Mesenchymal stem cell (in vitro differentiated cells and primary cell): ENCODE data around the gene RNU1-2.
"Not testable (repeated sequence)": the region's sequence is repeated elsewhere in the genome, so short reads cannot be mapped to it uniquely, and the experiment has no call there.

Experiments used
- DNase-seq: peaks from one replicate; pipeline ENCODE4 v3.0.0-alpha.2; 2013
- H2AFZ ChIP-seq: one replicate; pipeline ENCODE4 v1.6.1; 2013; ENCODE audit warnings: low read depth, mild to moderate bottlenecking, control low read depth, inconsistent platforms, low read length, moderate library complexity
- H2AK5ac ChIP-seq: 2 replicates; pipeline ENCODE4 v1.6.1; 2013; ENCODE audit warnings: low read length, moderate library complexity, mild to moderate bottlenecking, inconsistent platforms; ENCODE audit not compliant: severe bottlenecking
- H2BK120ac ChIP-seq: one replicate; pipeline ENCODE4 v1.6.1; 2013; ENCODE audit warnings: low read depth, mild to moderate bottlenecking, inconsistent platforms, low read length, moderate library complexity
- H2BK12ac ChIP-seq, 2 experiments: one replicate each; pipeline ENCODE4 v1.6.1; 2013; ENCODE audit warnings: inconsistent platforms in 2 of 2, low read length in 2 of 2, mild to moderate bottlenecking in 2 of 2, moderate library complexity in 2 of 2, control low read depth in 1 of 2
- H2BK15ac ChIP-seq: one replicate; pipeline ENCODE4 v1.6.1; 2013; ENCODE audit warnings: mild to moderate bottlenecking, low read depth, inconsistent platforms; ENCODE audit not compliant: poor library complexity, severe bottlenecking
- H2BK5ac ChIP-seq: 2 replicates; pipeline ENCODE4 v1.6.1; 2013; ENCODE audit warnings: low read depth, mild to moderate bottlenecking, low read length, control low read depth, inconsistent platforms; ENCODE audit not compliant: poor library complexity, severe bottlenecking
- H3K14ac ChIP-seq, 2 experiments: one replicate each; pipeline ENCODE4 v1.6.1; 2013; ENCODE audit warnings: inconsistent platforms in 2 of 2, low read length in 2 of 2, control low read depth in 1 of 2, mild to moderate bottlenecking in 1 of 2, moderate library complexity in 1 of 2
- H3K18ac ChIP-seq, 2 experiments: one replicate each; pipeline ENCODE4 v1.6.1; 2013; ENCODE audit warnings: inconsistent platforms in 2 of 2, low read length in 2 of 2, control low read depth in 1 of 2, low read depth in 1 of 2, mild to moderate bottlenecking in 1 of 2
- H3K23ac ChIP-seq, 2 experiments: one replicate each; pipeline ENCODE4 v1.6.1; 2013; ENCODE audit warnings: inconsistent platforms in 2 of 2, low read length in 2 of 2, mild to moderate bottlenecking in 2 of 2, moderate library complexity in 2 of 2, control low read depth in 1 of 2
- H3K27ac ChIP-seq: 2 replicates; pipeline ENCODE4 v1.5.1; 2013; ENCODE audit warnings: mild to moderate bottlenecking, moderate library complexity, low read length, control low read depth, inconsistent platforms; ENCODE audit not compliant: poor library complexity, severe bottlenecking
- H3K27me3 ChIP-seq, 2 experiments: 2 replicates each; pipeline versions ENCODE4 v1.6.1 to v1.7.0; 2013; ENCODE audit warnings: low read length in 2 of 2, mild to moderate bottlenecking in 2 of 2, moderate library complexity in 2 of 2, control low read depth in 1 of 2, inconsistent platforms in 1 of 2; ENCODE audit not compliant: control insufficient read depth in 1 of 2, insufficient read depth in 1 of 2
- H3K36me3 ChIP-seq, 2 experiments: 2 replicates each; pipeline versions ENCODE4 v1.6.1 to v1.7.0; 2013; ENCODE audit warnings: low read length in 2 of 2, control low read depth in 1 of 2, inconsistent platforms in 1 of 2, low read depth in 1 of 2, mild to moderate bottlenecking in 1 of 2; ENCODE audit not compliant: insufficient read depth in 2 of 2, control insufficient read depth in 1 of 2
- H3K4ac ChIP-seq, 2 experiments: one replicate each; pipeline ENCODE4 v1.6.1; 2013; ENCODE audit warnings: inconsistent platforms in 2 of 2, low read length in 2 of 2, mild to moderate bottlenecking in 2 of 2, moderate library complexity in 2 of 2, control low read depth in 1 of 2, low read depth in 1 of 2
- H3K4me1 ChIP-seq: 2 replicates; pipeline ENCODE4 v1.6.1; 2013; ENCODE audit warnings: low read depth, low read length, control low read depth; ENCODE audit not compliant: control insufficient read depth, insufficient read depth
- H3K4me2 ChIP-seq: 2 replicates; pipeline ENCODE4 v1.6.1; 2013; ENCODE audit warnings: low read length, mild to moderate bottlenecking, inconsistent platforms; ENCODE audit not compliant: poor library complexity, severe bottlenecking
- H3K4me3 ChIP-seq, 2 experiments: 2 replicates each; pipeline versions ENCODE4 v1.5.1 to v1.7.0; 2013; ENCODE audit warnings: low read length in 2 of 2, mild to moderate bottlenecking in 2 of 2, control low read depth in 1 of 2, low read depth in 1 of 2; ENCODE audit not compliant: insufficient read depth in 1 of 2
- H3K79me1 ChIP-seq: replicated peaks from 2 replicates; pipeline ENCODE4 v1.6.1; 2013; ENCODE audit warnings: mild to moderate bottlenecking, control low read depth, low read length, inconsistent platforms; ENCODE audit not compliant: poor library complexity, severe bottlenecking
- H3K9ac ChIP-seq: 2 replicates; pipeline ENCODE4 v1.7.0; 2013; ENCODE audit warnings: mild to moderate bottlenecking, low read length, moderate library complexity
- H3K9me3 ChIP-seq: 2 replicates; pipeline ENCODE4 v1.7.0; 2013; ENCODE audit warnings: mild to moderate bottlenecking, low read length; ENCODE audit not compliant: control insufficient read depth
- H4K8ac ChIP-seq: one replicate; pipeline ENCODE4 v1.6.1; 2013; ENCODE audit warnings: inconsistent platforms, mild to moderate bottlenecking, low read length, moderate library complexity
- H4K91ac ChIP-seq: one replicate; pipeline ENCODE4 v1.6.1; 2013; ENCODE audit warnings: mild to moderate bottlenecking, low read length, inconsistent platforms
- WGBS: methylation state at CpG from one replicate; pipeline ENCODE4 v1.1.7; 2013; ENCODE audit warnings: mixed read lengths; 5-methylcytosine and 5-hydroxymethylcytosine counted together

The RNU1-2 gene

GRCh38 chr1:16884487-16884886 is 11.3 kb upstream of the RNU1-2 start:
- not testable (repeated sequence) for H2BK15ac ChIP-seq, H3K27ac ChIP-seq, H2AFZ ChIP-seq, H3K23ac ChIP-seq, H3K4me3 ChIP-seq, H3K36me3 ChIP-seq, H2BK5ac ChIP-seq, H4K91ac ChIP-seq, H2AK5ac ChIP-seq, H3K79me1 ChIP-seq, H2BK12ac ChIP-seq, H3K4ac ChIP-seq, H3K4me1 ChIP-seq, H3K18ac ChIP-seq, H2BK120ac ChIP-seq, H4K8ac ChIP-seq, H3K9me3 ChIP-seq, H3K9ac ChIP-seq, DNase-seq, H3K14ac ChIP-seq, H3K4me2 ChIP-seq
- WGBS, result 76% methylated on average over 4 of the region's 5 CpGs
- H3K27me3 ChIP-seq, result peaks cover 13 to 50% of the 10 kb centered on the region in 2 experiments

- H3K4me3 ChIP-seq, result no peak overlapping the region
- H2BK15ac ChIP-seq, result no peak overlapping the region
- H3K4me2 ChIP-seq, result no peak overlapping the region
- no peak overlapping the region for H2AFZ ChIP-seq
- no peak overlapping the region for H3K27ac ChIP-seq
- no peak overlapping the region for H2AK5ac ChIP-seq
- H3K14ac ChIP-seq, result no peak overlapping the region
- no peak overlapping the region for H3K18ac ChIP-seq
- no peak overlapping the region for H4K8ac ChIP-seq
- WGBS, result 91% methylated on average over 19 of the region's 20 CpGs
- H2BK5ac ChIP-seq, result no peak overlapping the region
- no peak overlapping the region for H3K4ac ChIP-seq
- peaks cover 9 to 38% of the 10 kb centered on the region in 2 experiments for H3K27me3 ChIP-seq
- H3K4me1 ChIP-seq, result peaks cover 2% of the 10 kb centered on the region
- DNase-seq, result no peak
- no peak overlapping the region for H3K9ac ChIP-seq
- H3K9me3 ChIP-seq, result no peaks in the 10 kb centered on the region
- no peak overlapping the region for H2BK12ac ChIP-seq
- no peaks in the 10 kb centered on the region for H3K79me1 ChIP-seq
- no peak overlapping the region for H4K91ac ChIP-seq
- H3K36me3 ChIP-seq, result no peaks in the 10 kb centered on the region
- no peak overlapping the region for H3K23ac ChIP-seq
- H2BK120ac ChIP-seq, result no peak overlapping the region
Measured at GRCh38 chr1:16886860-16887605, 8.7 kb upstream of the RNU1-2 start.

- Histone ChIP-seq H3K23ac (no peak overlapping the region), H3K9me3 (no peaks in the 10 kb centered on the region), H3K79me1 (no peaks in the 10 kb centered on the region), H2AK5ac (no peak overlapping the region), H2BK12ac (peak overlapping the region in 1 of 2 experiments; percentile 54), H2BK120ac (peak overlapping the region; percentile 64), H2BK5ac (peak overlapping the region; percentile 19), H4K91ac (peak overlapping the region; percentile 83), H3K4me2 (peak overlapping the region; percentile 90), H3K14ac (no peak overlapping the region), H4K8ac (peak overlapping the region; percentile 92), H2AFZ (peak overlapping the region; percentile 71), H2BK15ac (peak overlapping the region; percentile 90), H3K18ac (peak overlapping the region; percentile 70 to 77), H3K27me3 (peaks cover 5 to 18% of the 10 kb centered on the region in 2 experiments), H3K9ac (peak overlapping the region; percentile 90), H3K36me3 (no peaks in the 10 kb centered on the region), H3K4me1 (peaks cover 2% of the 10 kb centered on the region), H3K4me3 (peak overlapping the region; percentile 60 to 85), H3K4ac (peak overlapping the region in 1 of 2 experiments; percentile 91), H3K27ac (peak overlapping the region; percentile 88)
- DNase-seq, result peak; percentile 87
- WGBS, result 2% methylated on average over 59 of the region's 63 CpGs
Measured at GRCh38 chr1:16888860-16889816, 6.6 kb upstream of the RNU1-2 start.

- H4K91ac ChIP-seq, H3K4me3 ChIP-seq, H3K36me3 ChIP-seq, H3K14ac ChIP-seq, H3K79me1 ChIP-seq, H3K4ac ChIP-seq, H3K4me2 ChIP-seq, DNase-seq, H3K9ac ChIP-seq, H2BK12ac ChIP-seq, H2BK120ac ChIP-seq, H3K18ac ChIP-seq, H2BK5ac ChIP-seq, H3K23ac ChIP-seq, H3K27me3 ChIP-seq, H3K27ac ChIP-seq, H4K8ac ChIP-seq, H2BK15ac ChIP-seq, H3K9me3 ChIP-seq, H3K4me1 ChIP-seq, H2AK5ac ChIP-seq, H2AFZ ChIP-seq: not testable (repeated sequence)
- 86% methylated on average over 4 of the region's 5 CpGs for WGBS
Measured at GRCh38 chr1:16890539-16891021, 5.2 kb upstream of the RNU1-2 start.
